Measurements from ENCODE around the gene NPAS1. TPM values are rescaled to one million over a fixed set of nuclear protein-coding genes. Genes with fewer than 3 reads are reported as not detected.
A peak's percentile ranks its signal among the peaks of the same experiment; 100 is the strongest.

Gene NPAS1
- total and polyA plus RNA-seq, 2 experiments from 2014 or later = 5.6 to 9.8 TPM

- H3K4me1 Mint-ChIP-seq = peaks cover 25% of the 10 kb centered on the region
- H3K4me3 Mint-ChIP-seq = no peak overlapping the region
- H3K9me2 ChIP-seq (ENCODE audit: insufficient read depth) = no peaks in the 10 kb centered on the region
- H3K79me2 ChIP-seq (replicated peaks; ENCODE audit: insufficient read depth) = no peaks in the 10 kb centered on the region
- peak overlapping the region; percentile 21; the same call in 1 of the 2 replicates for H3K27ac ChIP-seq (ENCODE audit: low read depth)
- H3K36me3 ChIP-seq (ENCODE audit: insufficient read depth) = no peaks in the 10 kb centered on the region
- H3K4me2 ChIP-seq = no peak overlapping the region
- H3F3A ChIP-seq (replicated peaks; ENCODE audit: low read depth) = no peaks in the 10 kb centered on the region; the same call in 1 of the 2 replicates
- no peaks in the 10 kb centered on the region for H4K20me1 ChIP-seq (replicated peaks; ENCODE audit: insufficient read depth)
- no peak for TF ChIP-seq REST (IDR thresholded peaks at IDR 0.05; ENCODE audit: unreplicated experiment)
- TF ChIP-seq POLR2AphosphoS5 (IDR thresholded peaks at IDR 0.05; ENCODE audit: low read depth) = 0 out of 2 replicates have a peak, but pooled peaks have one; percentile 5
- TF ChIP-seq JUNB (IDR thresholded peaks at IDR 0.05; ENCODE audit: unreplicated experiment) = no peak
- TF ChIP-seq ETS1 (IDR thresholded peaks at IDR 0.05) = no peak
- no peak for TF ChIP-seq NANOG (IDR thresholded peaks at IDR 0.05; ENCODE audit: borderline replicate concordance)
- TF ChIP-seq STAT1 (IDR thresholded peaks at IDR 0.05; ENCODE audit: unreplicated experiment) = no peak
- peaks cover 7% of the 10 kb centered on the region; the same call in 1 of the 2 replicates for H3K4me1 ChIP-seq (ENCODE audit: insufficient read depth)
- H3K4me3 ChIP-seq = no peak overlapping the region
- no peak overlapping the region for H2AFZ ChIP-seq
- DNase-seq (ENCODE audit: low spot score) (peak; percentile 41), ATAC-seq (peak; percentile 14)
- H3K9me3 Mint-ChIP-seq = peaks cover 16% of the 10 kb centered on the region
- H3K27ac Mint-ChIP-seq = no peak overlapping the region
- H3K27me3 ChIP-seq (ENCODE audit: insufficient read depth) = no peaks in the 10 kb centered on the region
- H3K36me3 Mint-ChIP-seq (ENCODE audit: low read depth) = peaks cover 15% of the 10 kb centered on the region
- peaks cover 23% of the 10 kb centered on the region for H3K27me3 Mint-ChIP-seq (ENCODE audit: insufficient read depth, low read depth, poor library complexity)
Measured at GRCh38 chr19:47005164-47005641, 14.4 kb upstream of the NPAS1 start.

- DNase-seq (ENCODE audit: low spot score) = peak; percentile 45
- ATAC-seq = peak; percentile 52
- no peaks in the 10 kb centered on the region for H3K9me2 ChIP-seq (ENCODE audit: insufficient read depth)
- H3K36me3 ChIP-seq (ENCODE audit: insufficient read depth) = no peaks in the 10 kb centered on the region
- Mint-ChIP-seq H3K27ac (peak overlapping the region; percentile 47), H3K9me3 (peaks cover 16% of the 10 kb centered on the region), H3K4me1 (peaks cover 25% of the 10 kb centered on the region), H3K4me3 (no peak overlapping the region), H3K36me3 (ENCODE audit: low read depth) (peaks cover 9% of the 10 kb centered on the region), H3K27me3 (ENCODE audit: insufficient read depth, low read depth, poor library complexity) (peaks cover 22% of the 10 kb centered on the region)
- no peak overlapping the region for H3K4me2 ChIP-seq
- peaks cover 7% of the 10 kb centered on the region; the same call in 1 of the 2 replicates for H3K4me1 ChIP-seq (ENCODE audit: insufficient read depth)
- H3K27me3 ChIP-seq (ENCODE audit: insufficient read depth) = no peaks in the 10 kb centered on the region
- H3K27ac ChIP-seq (ENCODE audit: low read depth) = peak overlapping the region; percentile 21; the same call in 1 of the 2 replicates
- H3K4me3 ChIP-seq = no peak overlapping the region
- no peak overlapping the region for H2AFZ ChIP-seq
- H3K79me2 ChIP-seq (replicated peaks; ENCODE audit: insufficient read depth) = no peaks in the 10 kb centered on the region
- no peaks in the 10 kb centered on the region; the same call in 1 of the 2 replicates for H3F3A ChIP-seq (replicated peaks; ENCODE audit: low read depth)
- no peaks in the 10 kb centered on the region for H4K20me1 ChIP-seq (replicated peaks; ENCODE audit: insufficient read depth)
- TF ChIP-seq NANOG (IDR thresholded peaks at IDR 0.05; ENCODE audit: borderline replicate concordance) (no peak), EZH2phosphoT487 (IDR thresholded peaks at IDR 0.05; ENCODE audit: unreplicated experiment) (no peak), POLR2AphosphoS5 (IDR thresholded peaks at IDR 0.05; ENCODE audit: low read depth) (no peak; the same call in 1 of the 2 replicates), EZH2 (IDR thresholded peaks at IDR 0.05; ENCODE audit: low read depth, unreplicated experiment) (no peak), CREB1 (CRISPR knock-in tag; IDR thresholded peaks at IDR 0.05; ENCODE audit: low read depth) (no peak), REST (IDR thresholded peaks at IDR 0.05; ENCODE audit: unreplicated experiment) (no peak)
Measured at GRCh38 chr19:47005873-47006272, 13.8 kb upstream of the NPAS1 start.

All from GM23338 (cell line).